Measurements from ENCODE around the gene RYR3. TPM values are rescaled to one million over a fixed set of nuclear protein-coding genes. Genes with fewer than 3 reads are reported as not detected.

The RYR3 gene
- total RNA-seq, 6 experiments from 2014 or later = not detected

GRCh38 chr15:33655488-33655887 lies 344.7 kb downstream of the RYR3 start:
- Mint-ChIP-seq H3K27me3 (ENCODE audit: insufficient read depth) (peaks cover 17% of the 10 kb centered on the region), H3K36me3 (ENCODE audit: low read depth) (no peaks in the 10 kb centered on the region), H3K27ac (no peak overlapping the region), H3K4me1 (ENCODE audit: low read depth) (no peaks in the 10 kb centered on the region), H3K9me3 (no peaks in the 10 kb centered on the region), H3K4me3 (no peak overlapping the region)
- TF ChIP-seq, protein P1, sequence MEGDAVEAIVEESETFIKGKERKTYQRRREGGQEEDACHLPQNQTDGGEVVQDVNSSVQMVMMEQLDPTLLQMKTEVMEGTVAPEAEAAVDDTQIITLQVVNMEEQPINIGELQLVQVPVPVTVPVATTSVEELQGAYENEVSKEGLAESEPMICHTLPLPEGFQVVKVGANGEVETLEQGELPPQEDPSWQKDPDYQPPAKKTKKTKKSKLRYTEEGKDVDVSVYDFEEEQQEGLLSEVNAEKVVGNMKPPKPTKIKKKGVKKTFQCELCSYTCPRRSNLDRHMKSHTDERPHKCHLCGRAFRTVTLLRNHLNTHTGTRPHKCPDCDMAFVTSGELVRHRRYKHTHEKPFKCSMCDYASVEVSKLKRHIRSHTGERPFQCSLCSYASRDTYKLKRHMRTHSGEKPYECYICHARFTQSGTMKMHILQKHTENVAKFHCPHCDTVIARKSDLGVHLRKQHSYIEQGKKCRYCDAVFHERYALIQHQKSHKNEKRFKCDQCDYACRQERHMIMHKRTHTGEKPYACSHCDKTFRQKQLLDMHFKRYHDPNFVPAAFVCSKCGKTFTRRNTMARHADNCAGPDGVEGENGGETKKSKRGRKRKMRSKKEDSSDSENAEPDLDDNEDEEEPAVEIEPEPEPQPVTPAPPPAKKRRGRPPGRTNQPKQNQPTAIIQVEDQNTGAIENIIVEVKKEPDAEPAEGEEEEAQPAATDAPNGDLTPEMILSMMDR (IDR thresholded peaks at IDR 0.05) = no peak
- DNase-seq = no peak

- no peak for DNase-seq
Observed at GRCh38 chr15:33656168-33656567, 345.4 kb downstream of the RYR3 start.

GRCh38 chr15:33660151-33660550 lies 349.4 kb downstream of the RYR3 start:
- Mint-ChIP-seq H3K4me3 (no peak overlapping the region), H3K36me3 (ENCODE audit: low read depth) (no peaks in the 10 kb centered on the region)
- TF ChIP-seq, protein P1 (IDR thresholded peaks at IDR 0.05) = no peak

More at GRCh38 chr15:33656168-33656567, 345.4 kb downstream of the RYR3 start:
- Mint-ChIP-seq H3K27ac (no peak overlapping the region), H3K4me3 (no peak overlapping the region), H3K4me1 (ENCODE audit: low read depth) (no peaks in the 10 kb centered on the region), H3K9me3 (no peaks in the 10 kb centered on the region), H3K27me3 (ENCODE audit: insufficient read depth) (peaks cover 17% of the 10 kb centered on the region), H3K36me3 (ENCODE audit: low read depth) (no peaks in the 10 kb centered on the region)
- TF ChIP-seq, protein P1 (IDR thresholded peaks at IDR 0.05) = no peak

GRCh38 chr15:33662014-33662413 lies 351.2 kb downstream of the RYR3 start:
- H3K36me3 Mint-ChIP-seq (ENCODE audit: low read depth) = no peaks in the 10 kb centered on the region

More at GRCh38 chr15:33660151-33660550, 349.4 kb downstream of the RYR3 start:
- peaks cover 29% of the 10 kb centered on the region for H3K27me3 Mint-ChIP-seq (ENCODE audit: insufficient read depth)
- no peak for DNase-seq
- no peaks in the 10 kb centered on the region for H3K4me1 Mint-ChIP-seq (ENCODE audit: low read depth)
- no peak overlapping the region for H3K27ac Mint-ChIP-seq
- no peaks in the 10 kb centered on the region for H3K9me3 Mint-ChIP-seq

DNA sequence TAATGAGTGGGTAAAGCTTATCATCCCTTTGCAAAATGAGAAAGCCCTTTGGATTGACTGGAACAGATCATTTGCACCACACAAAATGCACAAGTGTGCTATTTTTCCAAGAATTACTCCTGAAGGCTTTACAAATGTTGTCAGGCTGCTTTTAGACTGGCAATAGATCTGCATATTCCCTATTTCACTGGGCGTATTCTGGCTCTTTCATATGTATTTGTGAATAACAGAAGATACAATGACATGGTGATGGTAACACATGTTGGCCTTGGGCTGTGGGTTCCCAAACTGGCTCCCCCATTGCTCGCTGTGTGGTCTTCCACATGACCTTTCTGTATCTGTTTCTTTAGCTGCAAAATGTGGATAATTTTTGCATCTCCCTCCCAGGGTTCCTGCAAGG lies 354.2 kb downstream of the RYR3 start:
- Mint-ChIP-seq H3K4me3 (no peak overlapping the region), H3K36me3 (ENCODE audit: low read depth) (no peaks in the 10 kb centered on the region), H3K9me3 (no peaks in the 10 kb centered on the region), H3K4me1 (ENCODE audit: low read depth) (no peaks in the 10 kb centered on the region), H3K27ac (no peak overlapping the region), H3K27me3 (ENCODE audit: insufficient read depth) (peaks cover 17% of the 10 kb centered on the region)
- TF ChIP-seq, protein P1 (IDR thresholded peaks at IDR 0.05) = no peak
- no peak for DNase-seq

More at GRCh38 chr15:33662014-33662413, 351.2 kb downstream of the RYR3 start:
- TF ChIP-seq, protein P1 (IDR thresholded peaks at IDR 0.05) = no peak
- H3K9me3 Mint-ChIP-seq = no peaks in the 10 kb centered on the region
- H3K27ac Mint-ChIP-seq = no peak overlapping the region
- H3K4me3 Mint-ChIP-seq = no peak overlapping the region
- H3K4me1 Mint-ChIP-seq (ENCODE audit: low read depth) = no peaks in the 10 kb centered on the region
- peaks cover 30% of the 10 kb centered on the region for H3K27me3 Mint-ChIP-seq (ENCODE audit: insufficient read depth)
- no peak for DNase-seq

- H3K27me3 Mint-ChIP-seq (ENCODE audit: insufficient read depth) = peaks cover 29% of the 10 kb centered on the region
- TF ChIP-seq, protein P1 (IDR thresholded peaks at IDR 0.05) = no peak
- no peaks in the 10 kb centered on the region for H3K36me3 Mint-ChIP-seq (ENCODE audit: low read depth)
Observed at GRCh38 chr15:33670567-33670966, 359.8 kb downstream of the RYR3 start.

More at GRCh38 chr15:33670567-33670966, 359.8 kb downstream of the RYR3 start:
- DNase-seq = no peak
- no peaks in the 10 kb centered on the region for H3K4me1 Mint-ChIP-seq (ENCODE audit: low read depth)
- no peak overlapping the region for H3K4me3 Mint-ChIP-seq
- H3K27ac Mint-ChIP-seq = no peak overlapping the region
- H3K9me3 Mint-ChIP-seq = no peaks in the 10 kb centered on the region
